H9 (cell line): ENCODE results near the gene PSME1. TPM values are rescaled to one million over a fixed set of nuclear protein-coding genes. Genes with fewer than 3 reads are reported as not detected.

Experiments used
- DNase-seq: peaks from one replicate; pipeline ENCODE4 v3.0.0-alpha.2; 2017
- H2AFZ ChIP-seq: one replicate; pipeline ENCODE4 v1.6.1; 2013; ENCODE audit warnings: mild to moderate bottlenecking, low read length, control low read depth, moderate library complexity
- H2AK5ac ChIP-seq: 2 replicates; pipeline ENCODE4 v1.6.1; 2013; ENCODE audit warnings: low read length, control low read depth, mixed read lengths; ENCODE audit not compliant: insufficient read length
- H2BK120ac ChIP-seq: one replicate; pipeline ENCODE4 v1.6.1; 2013; ENCODE audit warnings: low read depth, mild to moderate bottlenecking, low read length, control low read depth, inconsistent platforms; ENCODE audit not compliant: poor library complexity, severe bottlenecking
- H2BK12ac ChIP-seq: 2 replicates; pipeline ENCODE4 v1.6.1; 2013; ENCODE audit warnings: low read length, control low read depth, mixed read lengths, low read depth; ENCODE audit not compliant: insufficient read length
- H2BK15ac ChIP-seq: 2 replicates; pipeline ENCODE4 v1.6.1; 2013; ENCODE audit warnings: low read depth, low read length, control low read depth
- H2BK20ac ChIP-seq: one replicate; pipeline ENCODE4 v1.6.1; 2013; ENCODE audit warnings: low read depth, mild to moderate bottlenecking, low read length, control low read depth, inconsistent platforms; ENCODE audit not compliant: poor library complexity, severe bottlenecking
- H2BK5ac ChIP-seq: 2 replicates; pipeline ENCODE4 v1.6.1; 2013; ENCODE audit warnings: low read length, control low read depth, mixed read lengths; ENCODE audit not compliant: insufficient read length
- H3K14ac ChIP-seq: 2 replicates; pipeline ENCODE4 v1.6.1; 2013; ENCODE audit warnings: low read length, control low read depth; ENCODE audit not compliant: insufficient read depth
- H3K18ac ChIP-seq: 2 replicates; pipeline ENCODE4 v1.6.1; 2013; ENCODE audit warnings: low read depth, mild to moderate bottlenecking, mixed read lengths, low read length, control low read depth; ENCODE audit not compliant: insufficient read length
- H3K23ac ChIP-seq: 2 replicates; pipeline ENCODE4 v1.6.1; 2013; ENCODE audit warnings: low read length, control low read depth, mixed read lengths, low read depth; ENCODE audit not compliant: insufficient read length
- H3K23me2 ChIP-seq: 2 replicates; pipeline ENCODE4 v1.6.1; 2013; ENCODE audit warnings: low read depth, mild to moderate bottlenecking, mixed read lengths, low read length, control low read depth; ENCODE audit not compliant: insufficient read length, poor library complexity, severe bottlenecking
- H3K27ac ChIP-seq: 2 replicates; pipeline ENCODE4 v1.5.1; 2013; ENCODE audit warnings: low read length, control low read depth, mixed read lengths, low read depth; ENCODE audit not compliant: insufficient read length
- H3K27me3 ChIP-seq: 2 replicates; pipeline ENCODE4 v1.6.1; 2013; ENCODE audit warnings: low read length, control low read depth, inconsistent platforms; ENCODE audit not compliant: insufficient read depth
- H3K4ac ChIP-seq: 2 replicates; pipeline ENCODE4 v1.6.1; 2013; ENCODE audit warnings: low read depth, mild to moderate bottlenecking, control low read depth, inconsistent platforms, low read length, moderate library complexity
- H3K4me1 ChIP-seq: 2 replicates; pipeline ENCODE4 v1.6.1; 2013; ENCODE audit warnings: low read length, control low read depth, inconsistent platforms; ENCODE audit not compliant: insufficient read depth
- H3K4me2 ChIP-seq: 2 replicates; pipeline ENCODE4 v1.6.1; 2013; ENCODE audit warnings: low read length, control low read depth, mixed read lengths; ENCODE audit not compliant: insufficient read length, insufficient read depth
- H3K56ac ChIP-seq: 2 replicates; pipeline ENCODE4 v1.6.1; 2013; ENCODE audit warnings: low read depth, mild to moderate bottlenecking, mixed read lengths, low read length, control low read depth; ENCODE audit not compliant: insufficient read length
- H3K79me1 ChIP-seq: 2 replicates; pipeline ENCODE4 v1.6.1; 2013; ENCODE audit warnings: low read depth, mild to moderate bottlenecking, moderate library complexity, low read length, control low read depth, inconsistent platforms; ENCODE audit not compliant: insufficient read depth, poor library complexity, severe bottlenecking
- H3K79me2 ChIP-seq: 2 replicates; pipeline ENCODE4 v1.6.1; 2013; ENCODE audit warnings: low read length, control low read depth, inconsistent platforms; ENCODE audit not compliant: insufficient read depth
- H3K9ac ChIP-seq: 2 replicates; pipeline ENCODE4 v1.6.1; 2013; ENCODE audit warnings: low read length, control low read depth, mixed read lengths; ENCODE audit not compliant: insufficient read length; ENCODE audit errors: extremely low read depth
- H3K9me3 ChIP-seq: one replicate; pipeline ENCODE4 v1.6.1; 2013; ENCODE audit warnings: low read depth, low read length, inconsistent platforms; ENCODE audit not compliant: control insufficient read depth
- H3T11ph ChIP-seq: one replicate; pipeline ENCODE4 v1.6.1; 2013; ENCODE audit warnings: mild to moderate bottlenecking, low read length, control low read depth, inconsistent platforms
- H4K20me1 ChIP-seq: one replicate; pipeline ENCODE4 v1.6.1; 2013; ENCODE audit not compliant: control insufficient read depth, insufficient read length, insufficient read depth
- H4K5ac ChIP-seq: 2 replicates; pipeline ENCODE4 v1.6.1; 2013; ENCODE audit warnings: low read depth, mild to moderate bottlenecking, mixed read lengths, low read length, control low read depth; ENCODE audit not compliant: insufficient read length
- H4K8ac ChIP-seq: replicated peaks from 2 replicates; pipeline ENCODE4 v1.6.1; 2013; ENCODE audit warnings: low read length, control low read depth, mixed read lengths, low read depth; ENCODE audit not compliant: insufficient read length
- H4K91ac ChIP-seq: 2 replicates; pipeline ENCODE4 v1.6.1; 2013; ENCODE audit warnings: low read depth, mild to moderate bottlenecking, moderate library complexity, mixed read lengths, low read length, control low read depth; ENCODE audit not compliant: insufficient read length
- H3K27ac Mint-ChIP-seq, 3 experiments: 2 replicates in 2 of 3; 3 replicates in 1 of 3; pipeline ENCODE4 v1.8.0; 2020 to 2021; ENCODE audit warnings: mixed read lengths in 3 of 3, mild to moderate bottlenecking in 1 of 3, moderate library complexity in 1 of 3
- H3K27me3 Mint-ChIP-seq: 2 replicates; pipeline ENCODE4 v1.8.0; 2021; ENCODE audit warnings: low read depth, mild to moderate bottlenecking, moderate library complexity, mixed read lengths
- H3K36me3 Mint-ChIP-seq, 3 experiments: 2 replicates in 2 of 3; 3 replicates in 1 of 3; pipeline ENCODE4 v1.8.0; 2020 to 2021; ENCODE audit warnings: low read depth in 3 of 3, mixed read lengths in 3 of 3; ENCODE audit not compliant: insufficient read depth in 1 of 3
- H3K4me1 Mint-ChIP-seq, 2 experiments: 2 replicates each; pipeline ENCODE4 v1.8.0; 2020; ENCODE audit warnings: mixed read lengths in 2 of 2
- H3K4me3 Mint-ChIP-seq, 2 experiments: 2 replicates in 1 of 2; 3 replicates in 1 of 2; pipeline ENCODE4 v1.8.0; 2020 to 2021; ENCODE audit warnings: mild to moderate bottlenecking in 2 of 2, mixed read lengths in 2 of 2, moderate library complexity in 1 of 2
- H3K9me3 Mint-ChIP-seq, 2 experiments: 2 replicates in 1 of 2; 3 replicates in 1 of 2; pipeline ENCODE4 v1.8.0; 2020; ENCODE audit warnings: mild to moderate bottlenecking in 2 of 2, mixed read lengths in 2 of 2, moderate library complexity in 1 of 2
- WGBS: extraction: QIAGEN DNeasy Blood & Tissue Kit; methylation state at CpG from one replicate; pipeline ENCODE4 v1.1.7; 2013; ENCODE audit warnings: missing lambda C conversion rate, low lambda C conversion rate, mixed read lengths; ENCODE audit not compliant: insufficient read length; ENCODE audit errors: extremely low coverage; 5-methylcytosine and 5-hydroxymethylcytosine counted together
- total RNA-seq: library from RNA; stranded (reverse); gene quantifications from 2 replicates; pipeline ENCODE4 v1.2.1, GENCODE V29; 2021
- TF ChIP-seq, protein P1 (sequence below): fragments of 200-600 bp; sonication (generic); conservative IDR thresholded peaks from 3 replicates; pipeline ENCODE4 v1.8.0; 2021; ENCODE audit warnings: antibody characterized with exemption, mild to moderate bottlenecking

Gene PSME1
- total RNA-seq, 1 experiment from 2014 or later = 109 TPM

DNA sequence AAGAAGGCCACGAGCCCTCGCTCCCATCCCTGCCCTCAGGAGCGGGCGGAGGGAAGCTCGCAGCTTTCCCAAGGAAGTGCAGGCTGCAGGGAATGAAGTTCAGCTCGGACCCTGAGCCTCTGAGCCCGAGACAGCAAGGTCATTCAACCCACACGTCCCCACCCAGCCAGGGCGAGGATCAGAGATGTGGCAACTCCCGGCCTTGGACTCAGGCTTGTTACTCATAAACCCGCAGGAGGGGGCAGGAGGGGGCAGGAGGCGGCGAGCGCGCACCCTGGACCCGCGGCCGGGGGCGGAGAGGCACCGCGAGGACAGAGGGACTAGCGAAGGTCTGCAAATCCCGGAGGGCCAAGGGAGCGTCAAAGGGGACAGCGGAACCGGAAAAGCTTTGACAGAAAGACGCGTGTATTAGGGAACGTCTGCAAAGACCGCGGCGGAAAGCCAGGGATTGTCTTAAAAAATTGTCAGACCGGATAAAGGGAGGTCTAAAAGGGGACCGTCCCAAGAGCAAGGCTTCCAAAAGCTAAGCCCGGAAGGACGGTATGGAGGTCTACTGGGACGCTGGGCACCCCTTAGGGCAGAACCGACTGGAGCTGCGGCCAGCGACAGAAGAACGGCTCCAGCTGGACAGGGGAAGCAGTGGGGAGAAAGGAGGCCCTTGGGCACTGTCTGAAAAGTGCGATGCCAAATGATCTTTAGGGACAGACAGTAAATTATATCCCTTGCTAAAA, 22.0 kb upstream of the PSME1 start:
- Histone ChIP-seq H3K79me1 (no peaks in the 10 kb centered on the region), H3K18ac (no peak overlapping the region), H3K79me2 (no peaks in the 10 kb centered on the region), H2BK20ac (no peak overlapping the region), H4K91ac (no peak overlapping the region), H2BK12ac (no peak overlapping the region), H3K4me1 (no peaks in the 10 kb centered on the region), H2AK5ac (no peak overlapping the region), H3K23me2 (peaks cover 13% of the 10 kb centered on the region), H3K9ac (peak overlapping the region; percentile 41), H4K8ac (no peak overlapping the region), H3T11ph (no peak overlapping the region), H2BK15ac (no peak overlapping the region), H3K27me3 (no peaks in the 10 kb centered on the region), H4K20me1 (no peaks in the 10 kb centered on the region), H2BK5ac (no peak overlapping the region), H3K9me3 (no peaks in the 10 kb centered on the region), H3K56ac (no peak overlapping the region), H3K23ac (no peak overlapping the region), H2AFZ (no peak overlapping the region), H3K27ac (peak overlapping the region; percentile 36), H4K5ac (no peak overlapping the region), H3K14ac (no peak overlapping the region), H3K4me2 (peak overlapping the region; percentile 76), H3K4ac (no peak overlapping the region), H2BK120ac (no peak overlapping the region)
- DNase-seq = peak; percentile 89
- Mint-ChIP-seq H3K4me1 (peaks cover 13 to 15% of the 10 kb centered on the region in 2 experiments), H3K9me3 (no peaks in the 10 kb centered on the region; a peak in 1 of 5 replicates), H3K4me3 (peak overlapping the region; percentile 93 to 95), H3K27me3 (peaks cover 3% of the 10 kb centered on the region; the same call in 1 of the 2 replicates), H3K36me3 (peaks cover 9 to 35% (median 25%) of the 10 kb centered on the region in 3 experiments; a peak in 6 of 7 replicates), H3K27ac (peak overlapping the region; percentile 93 to 100 (median 98); a peak in 6 of 7 replicates)
- TF ChIP-seq, protein P1, sequence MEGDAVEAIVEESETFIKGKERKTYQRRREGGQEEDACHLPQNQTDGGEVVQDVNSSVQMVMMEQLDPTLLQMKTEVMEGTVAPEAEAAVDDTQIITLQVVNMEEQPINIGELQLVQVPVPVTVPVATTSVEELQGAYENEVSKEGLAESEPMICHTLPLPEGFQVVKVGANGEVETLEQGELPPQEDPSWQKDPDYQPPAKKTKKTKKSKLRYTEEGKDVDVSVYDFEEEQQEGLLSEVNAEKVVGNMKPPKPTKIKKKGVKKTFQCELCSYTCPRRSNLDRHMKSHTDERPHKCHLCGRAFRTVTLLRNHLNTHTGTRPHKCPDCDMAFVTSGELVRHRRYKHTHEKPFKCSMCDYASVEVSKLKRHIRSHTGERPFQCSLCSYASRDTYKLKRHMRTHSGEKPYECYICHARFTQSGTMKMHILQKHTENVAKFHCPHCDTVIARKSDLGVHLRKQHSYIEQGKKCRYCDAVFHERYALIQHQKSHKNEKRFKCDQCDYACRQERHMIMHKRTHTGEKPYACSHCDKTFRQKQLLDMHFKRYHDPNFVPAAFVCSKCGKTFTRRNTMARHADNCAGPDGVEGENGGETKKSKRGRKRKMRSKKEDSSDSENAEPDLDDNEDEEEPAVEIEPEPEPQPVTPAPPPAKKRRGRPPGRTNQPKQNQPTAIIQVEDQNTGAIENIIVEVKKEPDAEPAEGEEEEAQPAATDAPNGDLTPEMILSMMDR = no peak
- no CpG with 5 or more reads among the region's 42 CpGs for WGBS
